ENCODE data around the gene ZER1.

Gene ZER1

GRCh38 chr9:128689293-128689774 is 82.4 kb downstream of the ZER1 start:
- no peak for DNase-seq

DNA sequence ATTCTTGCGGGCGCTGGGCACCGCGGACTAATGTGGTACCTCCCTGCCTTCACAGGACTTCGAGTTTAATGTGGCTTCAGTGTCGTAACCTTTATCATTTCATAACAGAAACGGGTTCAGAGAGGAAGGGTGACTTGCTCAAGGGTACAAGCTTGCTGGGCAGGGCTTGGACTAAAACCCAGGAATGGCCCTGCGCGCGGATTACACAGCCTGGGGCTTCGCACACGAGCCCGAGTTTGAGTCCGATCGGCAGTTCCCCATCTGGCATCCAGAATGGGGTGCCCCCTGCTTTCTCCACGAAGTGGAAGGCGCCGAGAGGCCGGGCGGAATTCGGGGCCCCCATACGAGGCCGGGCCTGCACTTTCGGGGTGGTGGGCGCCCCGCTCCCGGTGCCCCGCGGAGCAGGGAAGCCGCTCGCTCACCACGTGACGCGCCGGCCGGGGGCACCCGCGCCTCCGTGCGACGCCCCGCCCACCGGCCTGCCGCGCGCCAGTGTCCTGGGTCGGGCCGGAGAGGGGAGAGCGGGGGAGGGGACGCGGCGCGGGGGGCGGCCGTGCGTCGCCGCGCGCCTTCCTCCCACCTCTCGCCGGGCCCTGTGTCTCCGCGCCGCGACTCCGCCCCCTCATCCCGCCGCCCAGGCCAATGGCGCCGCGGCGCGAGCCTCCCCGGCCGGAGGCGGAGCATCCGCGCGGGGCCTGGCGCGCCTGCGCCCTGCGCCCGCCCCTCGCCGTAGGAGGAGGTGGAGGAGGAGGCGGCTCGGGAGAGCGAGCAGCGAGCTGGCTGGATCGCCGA is 83.0 kb downstream of the ZER1 start, which contains the start of gene SET:
SET (plus strand) TSS at position 722 of the 792 bp plus-strand sequence. CDS start 361 bp downstream, outside the sequence.
- peak; percentile 90 for DNase-seq

DNA sequence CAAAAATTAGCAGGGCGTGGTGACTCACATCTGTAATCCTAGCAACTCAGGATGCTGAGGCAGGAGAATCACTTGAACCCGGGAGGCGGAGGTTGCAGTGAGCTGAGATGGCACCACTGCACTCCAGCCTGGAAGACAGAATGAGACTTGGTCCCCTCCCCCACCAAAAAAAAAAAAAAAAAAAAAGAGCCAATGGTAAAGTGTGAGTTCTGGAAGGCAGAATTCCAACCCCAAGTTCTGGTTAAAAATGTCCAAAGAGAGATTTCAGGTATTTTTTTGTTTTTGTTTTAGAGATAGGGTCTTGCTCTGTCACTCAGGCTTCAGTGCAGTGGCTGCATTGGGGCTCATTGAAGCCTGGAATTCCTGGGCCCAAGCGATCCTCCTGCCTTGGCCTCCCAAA is 84.3 kb downstream of the ZER1 start:
- no peak for DNase-seq

DNA sequence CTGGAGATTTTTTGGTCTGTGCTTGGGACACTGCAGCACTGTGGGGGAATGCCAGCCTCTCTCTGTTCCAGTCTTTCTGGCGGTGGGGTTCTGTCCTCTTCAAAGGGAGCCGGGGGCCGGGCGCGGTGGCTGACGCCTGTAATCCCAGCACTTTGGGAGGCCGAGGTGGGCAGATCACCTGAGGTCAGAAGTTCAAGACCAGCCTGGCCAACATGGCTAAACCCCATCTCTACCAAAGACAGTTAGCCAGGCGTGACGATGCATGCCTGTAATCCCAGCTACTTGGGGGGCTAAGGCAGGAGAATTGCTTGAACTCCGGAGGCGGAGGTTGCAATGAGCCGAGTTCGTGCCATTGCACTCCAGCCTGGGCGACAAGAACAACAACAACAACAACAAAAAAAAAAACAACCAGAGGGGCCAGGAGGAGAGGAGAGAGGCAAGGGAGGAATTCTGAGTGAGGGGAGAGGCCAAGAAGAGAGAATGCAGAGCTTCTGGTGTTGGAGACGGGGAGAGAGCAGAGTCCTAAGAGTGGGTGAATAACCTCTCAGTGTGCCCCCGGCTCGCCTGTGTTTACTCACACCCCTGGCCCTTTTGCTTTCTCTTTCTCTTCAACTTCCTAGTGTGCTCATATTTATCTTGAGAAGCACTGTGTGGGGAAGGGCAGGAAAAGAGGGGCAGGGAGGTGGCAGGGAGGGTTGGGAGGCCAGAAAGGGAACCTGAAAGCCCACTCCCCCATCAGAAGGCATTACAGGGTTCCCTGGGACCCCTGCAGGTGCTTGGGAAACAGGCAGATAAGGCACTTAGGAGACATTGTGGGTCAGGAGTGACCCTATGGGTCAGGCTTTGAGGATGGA is 85.9 kb downstream of the ZER1 start:
- DNase-seq, result no peak

DNA sequence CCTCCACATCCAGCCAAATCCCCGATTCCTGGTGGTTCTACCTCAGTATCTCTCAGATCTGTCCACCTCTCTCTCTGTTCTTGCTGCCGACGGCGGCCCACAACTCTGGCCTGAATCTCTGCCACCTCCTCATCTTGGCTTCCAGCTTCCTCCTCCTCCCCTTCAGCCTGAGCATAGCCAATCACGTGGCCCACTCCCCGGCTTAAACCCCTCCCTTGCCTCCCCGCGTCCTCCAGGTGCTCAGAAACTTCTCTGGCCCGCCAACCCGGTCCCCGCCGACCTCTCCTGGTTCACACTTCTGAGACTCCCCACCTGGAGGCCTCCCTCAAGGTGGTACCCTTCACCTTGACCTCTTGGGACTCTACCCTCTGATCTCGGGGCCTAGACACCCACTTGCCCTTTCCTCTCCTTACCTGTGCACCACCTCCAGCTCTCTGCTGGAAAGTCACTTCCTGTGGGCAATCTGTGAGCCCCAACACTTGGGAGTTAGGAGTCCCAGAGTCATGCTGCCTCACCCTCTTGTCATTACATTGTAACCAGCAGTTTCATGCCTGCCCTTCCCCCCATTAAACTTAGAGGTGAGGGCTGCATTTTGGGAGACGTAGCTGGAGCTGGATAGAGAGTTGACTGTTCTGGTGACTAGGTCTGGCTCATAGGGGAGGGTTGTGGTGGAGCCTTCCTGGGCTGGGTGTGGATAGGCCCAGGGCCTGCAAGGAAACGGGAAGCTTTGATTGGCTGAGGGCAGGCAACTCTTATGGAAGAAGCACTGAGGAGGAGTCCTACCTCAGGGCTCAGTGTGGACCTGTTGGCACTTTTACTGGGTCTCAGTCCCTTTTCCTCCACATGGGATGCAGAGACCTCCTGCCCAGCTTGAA is 87.2 kb downstream of the ZER1 start:
- DNase-seq, result peak; percentile 46

- no peak for DNase-seq
Measured at GRCh38 chr9:128684065-128684324, 87.7 kb downstream of the ZER1 start.

DNA sequence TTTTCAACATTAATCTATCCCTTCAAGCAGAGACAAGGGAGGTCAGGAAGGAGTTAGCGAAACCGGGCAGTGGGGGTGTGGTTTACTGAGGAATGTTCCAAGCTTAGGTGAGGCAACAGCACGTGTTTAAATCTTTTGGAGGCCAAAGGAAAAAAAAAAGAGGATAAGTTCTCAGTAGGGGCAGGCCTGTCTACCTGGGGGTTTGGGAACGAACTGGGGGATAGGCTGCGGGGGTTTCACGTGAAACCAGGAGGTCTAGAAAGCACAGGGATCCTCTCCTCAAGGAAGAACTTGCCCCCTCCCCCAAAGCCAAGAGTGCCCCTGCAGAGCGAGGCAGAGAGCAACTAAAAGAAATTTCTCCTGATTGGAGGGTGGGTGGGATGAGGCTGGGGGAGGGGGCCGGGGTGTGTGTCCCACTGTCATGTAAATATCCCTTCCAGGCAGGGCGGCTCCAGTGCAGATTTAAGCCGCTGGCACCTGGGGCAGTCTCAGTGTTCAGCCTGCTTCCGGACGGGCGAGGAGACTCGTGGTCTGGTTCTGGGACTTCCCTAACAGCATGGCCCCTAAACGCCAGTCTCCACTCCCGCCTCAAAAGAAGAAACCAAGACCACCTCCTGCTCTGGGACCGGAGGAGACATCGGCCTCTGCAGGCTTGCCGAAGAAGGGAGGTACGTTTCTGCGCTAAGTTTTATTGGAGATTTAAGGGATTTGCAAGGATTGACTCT is 88.2 kb downstream of the ZER1 start:
- no peak for DNase-seq

All from NCI-H1048 (cell line).